ENCODE measurements around the gene CHST7. TPM values are rescaled to one million over a fixed set of nuclear protein-coding genes. Genes with fewer than 3 reads are reported as not detected.

The CHST7 gene
- total and polyA plus RNA-seq, 2 donors (not counting 1 experiment from before 2014, with no cell fraction given) = 1.3 to 2.6 TPM

- Mint-ChIP-seq H3K27ac (no peak overlapping the region), H3K4me1 (peaks cover 11% of the 10 kb centered on the region), H3K4me3 (no peak overlapping the region), H3K9me3 (ENCODE audit: insufficient read depth) (no peaks in the 10 kb centered on the region), H3K27me3 (no peaks in the 10 kb centered on the region)
- Histone ChIP-seq H3K36me3 (replicated peaks in 1 of 2; ENCODE audit: control extremely low read depth in 1 of 2, control insufficient read depth in 1 of 2, extremely low read depth in 1 of 2, insufficient read depth in 2 of 2, low read length in 1 of 2) (peaks cover 5 to 39% of the 10 kb centered on the region in 2 experiments), H3K4me2 (replicated peaks; ENCODE audit: low read depth, low read length, poor library complexity, severe bottlenecking) (no peak overlapping the region), H3K9ac (ENCODE audit: low read length) (no peak overlapping the region), H2AFZ (ENCODE audit: insufficient read depth, low read depth, low read length, poor library complexity, severe bottlenecking) (no peak overlapping the region), H4K20me1 (ENCODE audit: control insufficient read depth, insufficient read depth, low read length, poor library complexity, severe bottlenecking) (no peaks in the 10 kb centered on the region), H3K4me3 (ENCODE audit: control extremely low read depth in 1 of 5, extremely low read depth in 1 of 5, insufficient read depth in 1 of 5, low read depth in 2 of 5, low read length in 4 of 5) (no peak overlapping the region), H3K79me2 (ENCODE audit: control insufficient read depth, insufficient read depth, low read length) (no peaks in the 10 kb centered on the region), H3K4me1 (ENCODE audit: control insufficient read depth in 2 of 2, insufficient read depth in 2 of 2, low read length in 2 of 2) (no peaks in the 10 kb centered on the region), H3K27ac (ENCODE audit: low read length in 2 of 2) (no peak overlapping the region), H3K9me3 (ENCODE audit: control extremely low read depth in 1 of 3, control insufficient read depth in 2 of 3, insufficient read depth in 1 of 3, low read length in 2 of 3) (no peaks in the 10 kb centered on the region), H3K27me3 (replicated peaks in 1 of 4; ENCODE audit: control extremely low read depth in 1 of 4, control insufficient read depth in 3 of 4, insufficient read depth in 4 of 4, low read length in 3 of 4) (no peaks in the 10 kb centered on the region)
- ATAC-seq (ENCODE audit: low read depth) = no peak
- POLR2A ChIA-PET = no interaction called here
- no CpG with 5 or more reads among the region's 2 CpGs for WGBS (ENCODE audit: insufficient coverage)
- TF ChIP-seq EZH2 (IDR thresholded peaks at IDR 0.05; ENCODE audit: borderline replicate concordance, insufficient read depth, low read depth, low read length, poor library complexity, severe bottlenecking) = no peak
- no peak for TF ChIP-seq CTCF (IDR thresholded peaks at IDR 0.05)
- no peak for DNase-seq
- intact Hi-C loops (cut with micrococcal nuclease) = no loop called here
- CTCF ChIA-PET = interaction anchor here (0.6 kb wide), 1 partner anchor 1123 kb away, joined by 3 read pairs; no protein-coding TSS in a partner anchor
These were observed 64.4 kb downstream of the CHST7 start for GRCh38 chrX:46637938-46638337.

DNA sequence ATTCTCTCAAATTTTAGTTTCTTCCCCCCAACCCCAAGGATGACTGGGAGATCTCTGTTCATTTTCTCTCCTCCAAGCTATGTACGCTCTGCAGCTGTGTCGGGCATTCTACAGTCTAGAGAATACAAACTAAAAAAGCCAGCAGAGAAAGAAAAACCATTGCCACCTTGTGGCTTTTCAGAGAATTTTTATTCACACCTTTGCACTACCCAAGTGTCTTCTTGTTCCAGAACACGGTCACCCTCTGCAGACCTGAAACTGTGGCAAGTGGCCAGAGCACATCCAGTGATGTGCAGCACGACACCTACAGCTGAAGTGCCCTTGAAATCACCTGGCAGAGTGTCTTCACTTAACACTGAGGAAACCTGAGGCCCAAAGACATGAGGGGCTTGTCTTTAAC lies 68.6 kb downstream of the CHST7 start:
- no peaks in the 10 kb centered on the region for H4K20me1 ChIP-seq (ENCODE audit: control insufficient read depth, insufficient read depth, low read length, poor library complexity, severe bottlenecking)
- intact Hi-C loops (cut with micrococcal nuclease) = no loop called here
- H3K27ac Mint-ChIP-seq = no peak overlapping the region
- ChIA-PET CTCF (interaction anchor here (0.8 to 1.6 kb wide), 2 partner anchors 40 to 88 kb away, joined by 4 to 7 read pairs; no protein-coding TSS in a partner anchor), POLR2A (no interaction called here)
- H3K4me3 ChIP-seq (ENCODE audit: control extremely low read depth in 1 of 5, extremely low read depth in 1 of 5, insufficient read depth in 1 of 5, low read depth in 2 of 5, low read length in 4 of 5) = no peak overlapping the region
- no peak overlapping the region for H2AFZ ChIP-seq (ENCODE audit: insufficient read depth, low read depth, low read length, poor library complexity, severe bottlenecking)
- H3K4me2 ChIP-seq (replicated peaks; ENCODE audit: low read depth, low read length, poor library complexity, severe bottlenecking) = no peak overlapping the region
- no peak for TF ChIP-seq EZH2 (IDR thresholded peaks at IDR 0.05; ENCODE audit: borderline replicate concordance, insufficient read depth, low read depth, low read length, poor library complexity, severe bottlenecking)
- TF ChIP-seq CTCF (IDR thresholded peaks at IDR 0.05) = peak; percentile 15
- no peak overlapping the region for H3K9ac ChIP-seq (ENCODE audit: low read length)
- H3K4me1 Mint-ChIP-seq = peaks cover 33% of the 10 kb centered on the region
- H3K36me3 ChIP-seq (replicated peaks in 1 of 2; ENCODE audit: control extremely low read depth in 1 of 2, control insufficient read depth in 1 of 2, extremely low read depth in 1 of 2, insufficient read depth in 2 of 2, low read length in 1 of 2) = peaks cover 1 to 35% of the 10 kb centered on the region in 2 experiments
- DNase-seq (peak; percentile 13), ATAC-seq (ENCODE audit: low read depth) (peak; percentile 24)
- no peak overlapping the region for H3K27ac ChIP-seq (ENCODE audit: low read length in 2 of 2)
- H3K4me1 ChIP-seq (ENCODE audit: control insufficient read depth in 2 of 2, insufficient read depth in 2 of 2, low read length in 2 of 2) = peaks cover 13 to 16% of the 10 kb centered on the region in 2 donors
- no peak overlapping the region for H3K4me3 Mint-ChIP-seq
- no peaks in the 10 kb centered on the region for H3K9me3 ChIP-seq (ENCODE audit: control extremely low read depth in 1 of 3, control insufficient read depth in 2 of 3, insufficient read depth in 1 of 3, low read length in 2 of 3)
- H3K27me3 Mint-ChIP-seq = no peaks in the 10 kb centered on the region
- H3K9me3 Mint-ChIP-seq (ENCODE audit: insufficient read depth) = no peaks in the 10 kb centered on the region
- H3K27me3 ChIP-seq (replicated peaks in 1 of 4; ENCODE audit: control extremely low read depth in 1 of 4, control insufficient read depth in 3 of 4, insufficient read depth in 4 of 4, low read length in 3 of 4) = no peaks in the 10 kb centered on the region
- WGBS (ENCODE audit: insufficient coverage) = 89% methylated on average over 2 of the region's 4 CpGs
- H3K79me2 ChIP-seq (ENCODE audit: control insufficient read depth, insufficient read depth, low read length) = no peaks in the 10 kb centered on the region
